SK-N-SH (cell line): ENCODE measurements around the gene FGF18. TPM values are rescaled to one million over a fixed set of nuclear protein-coding genes. Genes with fewer than 3 reads are reported as not detected.

Experiments used
- CTCF ChIA-PET: fragments of 300-600, 350-600 bp; formaldehyde crosslinking; extraction: SDS; loops from one replicate; lab custom pipeline; 2021; lab: Yijun Ruan, JAX
- POLR2A ChIA-PET: fragments of 350-600 bp; sonication (Branson Sonifier 250); formaldehyde crosslinking; extraction: SDS; loops from one replicate; lab custom pipeline; 2020; ENCODE audit warnings: antibody characterized with exemption, inconsistent platforms; lab: Yijun Ruan, JAX
- DNase-seq: peaks from one replicate; pipeline ENCODE4 v3.0.0; 2012
- H2AFZ ChIP-seq: fragments of 200-600 bp; sonication (generic); 2 replicates; pipeline ENCODE4 v1.8.1; 2016; ENCODE audit warnings: antibody characterized with exemption, mild to moderate bottlenecking, low read depth
- H3F3A ChIP-seq: fragments of 200-600 bp; sonication (generic); replicated peaks from 2 replicates; pipeline ENCODE3; 2016; ENCODE audit warnings: antibody characterized with exemption, mild to moderate bottlenecking; ENCODE audit not compliant: insufficient read depth
- H3K27ac ChIP-seq, 2 experiments: fragments of 200-500 bp in 1 of 2; fragments of 200-600 bp in 1 of 2; sonication (Bioruptor generic) in 1 of 2; sonication (generic), shearing (Covaris generic) in 1 of 2; 2 replicates each; pipeline versions ENCODE4 v1.5.1 to v1.6.1; 2014 to 2016; ENCODE audit warnings: low read depth in 2 of 2, inconsistent platforms in 1 of 2, low read length in 1 of 2, mild to moderate bottlenecking in 1 of 2, mixed read lengths in 1 of 2
- H3K27me3 ChIP-seq: fragments of 200-600 bp; sonication (generic), shearing (Covaris generic); 2 replicates; pipeline ENCODE4 v1.6.1; 2016; ENCODE audit warnings: mixed run types; ENCODE audit not compliant: insufficient read depth
- H3K36me3 ChIP-seq, 2 experiments: fragments of 200-500 bp in 1 of 2; fragments of 200-600 bp in 1 of 2; sonication (Bioruptor generic) in 1 of 2; sonication (generic) in 1 of 2; replicated peaks in 1 of 2; 2 replicates each; pipeline versions ENCODE3 to v1.5.1; 2014 to 2016; ENCODE audit warnings: low read length in 1 of 2, mild to moderate bottlenecking in 1 of 2; ENCODE audit not compliant: insufficient read depth in 2 of 2, control insufficient read depth in 1 of 2
- H3K4me1 ChIP-seq, 2 experiments: fragments of 200-500 bp in 1 of 2; fragments of 200-600 bp in 1 of 2; sonication (Bioruptor generic) in 1 of 2; sonication (generic), shearing (Covaris generic) in 1 of 2; 2 replicates each; pipeline versions ENCODE4 v1.5.1 to v1.6.1; 2014 to 2016; ENCODE audit warnings: low read depth in 1 of 2, low read length in 1 of 2, mixed run types in 1 of 2; ENCODE audit not compliant: insufficient read depth in 2 of 2, control insufficient read depth in 1 of 2
- H3K4me2 ChIP-seq: fragments of 200-600 bp; sonication (generic), shearing (Covaris generic); 2 replicates; pipeline ENCODE4 v1.6.1; 2017; ENCODE audit warnings: mixed run types
- H3K4me3 ChIP-seq, 2 experiments: fragments of 200-500 bp in 1 of 2; fragments of 200-600 bp in 1 of 2; sonication (Bioruptor generic) in 1 of 2; sonication (generic), shearing (Covaris generic) in 1 of 2; 2 replicates each; pipeline versions ENCODE4 v1.5.1 to v1.8.1; 2014 to 2016; ENCODE audit warnings: low read depth in 2 of 2, inconsistent platforms in 1 of 2, low read length in 1 of 2, mild to moderate bottlenecking in 1 of 2, mixed read lengths in 1 of 2, moderate library complexity in 1 of 2
- H3K79me2 ChIP-seq: fragments of 200-600 bp; sonication (generic); 2 replicates; pipeline ENCODE4 v1.8.1; 2017; ENCODE audit warnings: mild to moderate bottlenecking; ENCODE audit not compliant: insufficient read depth
- H3K9ac ChIP-seq: fragments of 200-600 bp; sonication (generic); 2 replicates; pipeline ENCODE4 v1.6.1; 2017; ENCODE audit warnings: mixed run types
- H3K9me2 ChIP-seq: fragments of 200-600 bp; sonication (generic); 2 replicates; pipeline ENCODE4 v1.6.1; 2017; ENCODE audit warnings: mixed run types
- H3K9me3 ChIP-seq: fragments of 200-600 bp; sonication (generic); 2 replicates; pipeline ENCODE4 v1.6.1; 2017; ENCODE audit warnings: mixed run types, mild to moderate bottlenecking, moderate library complexity
- H4K20me1 ChIP-seq: fragments of 200-600 bp; sonication (generic); 2 replicates; pipeline ENCODE4 v1.6.1; 2017; ENCODE audit warnings: mild to moderate bottlenecking, mixed run types; ENCODE audit not compliant: insufficient read depth
- CHD2 ChIP-seq: fragments of 150-350 bp; IDR thresholded peaks from 2 replicates; pipeline ENCODE4 v1.6.1; 2018; ENCODE audit warnings: low read length; ENCODE audit not compliant: partially characterized antibody
- EP300 ChIP-seq, 2 experiments: IDR thresholded peaks; 2 replicates each; pipeline versions ENCODE4 v1.4.0 to v1.6.1; 2012; ENCODE audit warnings: borderline replicate concordance in 1 of 2, low read depth in 1 of 2, low read length in 1 of 2
- FOXM1 ChIP-seq: IDR thresholded peaks from 2 replicates; pipeline ENCODE4 v1.4.0; 2012; ENCODE audit warnings: low read depth, mild to moderate bottlenecking
- JUND ChIP-seq: IDR thresholded peaks from 2 replicates; pipeline ENCODE4 v1.4.0; 2012
- MXI1 ChIP-seq: IDR thresholded peaks from 2 replicates; pipeline ENCODE4 v1.6.1; 2012; ENCODE audit warnings: mild to moderate bottlenecking, low read depth, low read length, improper control_type of control experiment
- NFIC ChIP-seq: IDR thresholded peaks from 2 replicates; pipeline ENCODE4 v1.4.0; 2012; ENCODE audit warnings: borderline replicate concordance
- NRF1 ChIP-seq: IDR thresholded peaks from 2 replicates; pipeline ENCODE4 v1.6.1; 2012; ENCODE audit warnings: low read depth, mild to moderate bottlenecking, low read length
- POLR2AphosphoS5 ChIP-seq: IDR thresholded peaks from 2 replicates; pipeline ENCODE4 v1.6.1; 2012; ENCODE audit warnings: low read depth, low read length
- RCOR1 ChIP-seq: fragments of 150-350 bp; IDR thresholded peaks from 2 replicates; pipeline ENCODE4 v1.6.1; 2017; ENCODE audit warnings: antibody characterized with exemption, low read length
- RXRA ChIP-seq: IDR thresholded peaks from 2 replicates; pipeline ENCODE4 v1.4.0; 2012; ENCODE audit warnings: low read depth, mild to moderate bottlenecking, borderline replicate concordance
- SIN3A ChIP-seq: IDR thresholded peaks from 2 replicates; pipeline ENCODE4 v1.6.1; 2012; ENCODE audit warnings: low read depth, mild to moderate bottlenecking, low read length, moderate library complexity, borderline replicate concordance
- WGBS: methylation state at CpG from one replicate; pipeline ENCODE4 v1.1.6; 2017; ENCODE audit warnings: low lambda C conversion rate; 5-methylcytosine and 5-hydroxymethylcytosine counted together
- polyA plus RNA-seq, 3 experiments: library from polyadenylated mRNA; depleted of rRNA; stranded (reverse); fragments of >200 nt; gene quantifications; 2 replicates each; pipeline ENCODE4 v1.2.3, GENCODE V29; 2012
- TF ChIP-seq, protein P1 (sequence below): fragments of 200-600 bp; sonication (generic); IDR thresholded peaks from 2 replicates; pipeline ENCODE4 v1.6.1; 2017; ENCODE audit warnings: antibody characterized with exemption, mild to moderate bottlenecking, moderate library complexity
- TF ChIP-seq, protein P2 (sequence below): fragments of 150-350 bp; IDR thresholded peaks from 2 replicates; pipeline ENCODE4 v1.6.1; 2017; ENCODE audit warnings: antibody characterized with exemption, low read length, low read depth, borderline replicate concordance
- TF ChIP-seq, protein P3 (sequence below): IDR thresholded peaks from 2 replicates; pipeline ENCODE4; 2012
- TF ChIP-seq, protein P4 (sequence below): IDR thresholded peaks from 2 replicates; pipeline ENCODE4 v1.4.0; 2012; ENCODE audit warnings: low read depth, borderline replicate concordance
- TF ChIP-seq, protein P5 (sequence below): fragments of 150-350 bp; IDR thresholded peaks from 2 replicates; pipeline ENCODE4 v1.6.1; 2016; ENCODE audit warnings: mild to moderate bottlenecking, low read depth, low read length

The FGF18 gene
- polyA plus RNA-seq, 1 of the 3 experiments (the other 2 are of a cell fraction), result 0.89 TPM

DNA sequence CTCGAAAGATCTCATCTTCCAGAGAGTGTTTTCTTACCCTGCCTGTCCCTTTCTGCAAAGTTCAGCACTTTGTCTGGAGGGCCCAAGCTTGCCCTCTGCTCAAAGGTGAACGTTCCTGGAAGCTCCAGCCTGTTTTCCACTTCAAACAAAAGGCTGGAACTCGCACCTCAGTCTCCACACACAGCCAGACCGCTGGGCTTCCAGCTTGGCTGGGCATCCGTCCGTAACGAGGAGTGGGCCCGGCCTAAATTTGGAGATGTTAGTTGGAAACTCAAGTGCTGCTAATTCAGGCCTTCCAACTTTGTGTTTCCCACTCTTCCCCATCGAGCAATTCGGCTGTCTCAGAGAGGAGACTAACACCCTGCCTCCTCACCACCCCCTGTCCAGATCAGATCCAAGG lies 35.1 kb downstream of the FGF18 start (continued):
- TF ChIP-seq, protein P1, sequence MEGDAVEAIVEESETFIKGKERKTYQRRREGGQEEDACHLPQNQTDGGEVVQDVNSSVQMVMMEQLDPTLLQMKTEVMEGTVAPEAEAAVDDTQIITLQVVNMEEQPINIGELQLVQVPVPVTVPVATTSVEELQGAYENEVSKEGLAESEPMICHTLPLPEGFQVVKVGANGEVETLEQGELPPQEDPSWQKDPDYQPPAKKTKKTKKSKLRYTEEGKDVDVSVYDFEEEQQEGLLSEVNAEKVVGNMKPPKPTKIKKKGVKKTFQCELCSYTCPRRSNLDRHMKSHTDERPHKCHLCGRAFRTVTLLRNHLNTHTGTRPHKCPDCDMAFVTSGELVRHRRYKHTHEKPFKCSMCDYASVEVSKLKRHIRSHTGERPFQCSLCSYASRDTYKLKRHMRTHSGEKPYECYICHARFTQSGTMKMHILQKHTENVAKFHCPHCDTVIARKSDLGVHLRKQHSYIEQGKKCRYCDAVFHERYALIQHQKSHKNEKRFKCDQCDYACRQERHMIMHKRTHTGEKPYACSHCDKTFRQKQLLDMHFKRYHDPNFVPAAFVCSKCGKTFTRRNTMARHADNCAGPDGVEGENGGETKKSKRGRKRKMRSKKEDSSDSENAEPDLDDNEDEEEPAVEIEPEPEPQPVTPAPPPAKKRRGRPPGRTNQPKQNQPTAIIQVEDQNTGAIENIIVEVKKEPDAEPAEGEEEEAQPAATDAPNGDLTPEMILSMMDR, result no peak
- TF ChIP-seq POLR2AphosphoS5 (no peak), FOXM1 (no peak), EP300 (IDR thresholded peaks at IDR 0.05; ENCODE audit: borderline replicate concordance in 1 of 2, low read depth in 1 of 2, low read length in 1 of 2) (no peak), NRF1 (no peak), CHD2 (no peak)
- TF ChIP-seq, protein P2, sequence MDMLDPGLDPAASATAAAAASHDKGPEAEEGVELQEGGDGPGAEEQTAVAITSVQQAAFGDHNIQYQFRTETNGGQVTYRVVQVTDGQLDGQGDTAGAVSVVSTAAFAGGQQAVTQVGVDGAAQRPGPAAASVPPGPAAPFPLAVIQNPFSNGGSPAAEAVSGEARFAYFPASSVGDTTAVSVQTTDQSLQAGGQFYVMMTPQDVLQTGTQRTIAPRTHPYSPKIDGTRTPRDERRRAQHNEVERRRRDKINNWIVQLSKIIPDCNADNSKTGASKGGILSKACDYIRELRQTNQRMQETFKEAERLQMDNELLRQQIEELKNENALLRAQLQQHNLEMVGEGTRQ, result no peak
- TF ChIP-seq, protein P3, sequence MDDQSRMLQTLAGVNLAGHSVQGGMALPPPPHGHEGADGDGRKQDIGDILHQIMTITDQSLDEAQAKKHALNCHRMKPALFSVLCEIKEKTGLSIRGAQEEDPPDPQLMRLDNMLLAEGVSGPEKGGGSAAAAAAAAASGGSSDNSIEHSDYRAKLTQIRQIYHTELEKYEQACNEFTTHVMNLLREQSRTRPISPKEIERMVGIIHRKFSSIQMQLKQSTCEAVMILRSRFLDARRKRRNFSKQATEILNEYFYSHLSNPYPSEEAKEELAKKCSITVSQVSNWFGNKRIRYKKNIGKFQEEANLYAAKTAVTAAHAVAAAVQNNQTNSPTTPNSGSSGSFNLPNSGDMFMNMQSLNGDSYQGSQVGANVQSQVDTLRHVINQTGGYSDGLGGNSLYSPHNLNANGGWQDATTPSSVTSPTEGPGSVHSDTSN, result no peak

DNA sequence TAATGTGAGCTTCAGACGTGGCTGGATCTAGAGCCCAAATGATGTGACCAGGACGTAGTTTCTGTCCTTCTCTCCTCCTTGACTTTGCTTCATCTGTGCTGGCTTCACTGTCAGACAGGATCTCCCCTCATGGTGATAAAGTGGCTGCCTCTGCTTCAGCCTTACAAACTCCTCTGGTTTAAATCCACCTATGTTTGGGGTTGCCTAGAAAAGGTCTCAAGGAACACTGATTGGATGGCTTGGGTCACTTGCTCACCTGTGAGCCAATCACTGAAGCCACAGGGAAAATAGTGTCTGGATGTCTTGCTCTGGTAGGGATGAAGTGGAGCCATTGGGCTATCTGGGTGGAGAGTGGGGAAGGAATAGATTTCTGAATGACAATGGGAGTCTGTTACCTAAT lies 36.1 kb downstream of the FGF18 start:
- Histone ChIP-seq H3K36me3 (no peaks in the 10 kb centered on the region), H3K4me2 (no peak overlapping the region), H3K9me3 (no peaks in the 10 kb centered on the region), H3K27me3 (no peaks in the 10 kb centered on the region), H3K79me2 (no peaks in the 10 kb centered on the region), H3K27ac (no peak overlapping the region), H3K4me1 (no peaks in the 10 kb centered on the region), H4K20me1 (no peaks in the 10 kb centered on the region), H3F3A (no peaks in the 10 kb centered on the region), H3K9me2 (no peaks in the 10 kb centered on the region), H2AFZ (no peak overlapping the region), H3K9ac (no peak overlapping the region), H3K4me3 (no peak overlapping the region)
- CTCF ChIA-PET, result no interaction called here
- POLR2A ChIA-PET, result no interaction called here
- TF ChIP-seq MXI1, result no peak
- no peak for TF ChIP-seq JUND
- TF ChIP-seq RXRA, result no peak
- TF ChIP-seq, protein P4, sequence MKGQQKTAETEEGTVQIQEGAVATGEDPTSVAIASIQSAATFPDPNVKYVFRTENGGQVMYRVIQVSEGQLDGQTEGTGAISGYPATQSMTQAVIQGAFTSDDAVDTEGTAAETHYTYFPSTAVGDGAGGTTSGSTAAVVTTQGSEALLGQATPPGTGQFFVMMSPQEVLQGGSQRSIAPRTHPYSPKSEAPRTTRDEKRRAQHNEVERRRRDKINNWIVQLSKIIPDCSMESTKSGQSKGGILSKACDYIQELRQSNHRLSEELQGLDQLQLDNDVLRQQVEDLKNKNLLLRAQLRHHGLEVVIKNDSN, result no peak
- TF ChIP-seq, protein P2, result no peak
- TF ChIP-seq SIN3A, result no peak
- TF ChIP-seq EP300 (IDR thresholded peaks at IDR 0.05; ENCODE audit: borderline replicate concordance in 1 of 2, low read depth in 1 of 2, low read length in 1 of 2), result no peak
- TF ChIP-seq, protein P5, sequence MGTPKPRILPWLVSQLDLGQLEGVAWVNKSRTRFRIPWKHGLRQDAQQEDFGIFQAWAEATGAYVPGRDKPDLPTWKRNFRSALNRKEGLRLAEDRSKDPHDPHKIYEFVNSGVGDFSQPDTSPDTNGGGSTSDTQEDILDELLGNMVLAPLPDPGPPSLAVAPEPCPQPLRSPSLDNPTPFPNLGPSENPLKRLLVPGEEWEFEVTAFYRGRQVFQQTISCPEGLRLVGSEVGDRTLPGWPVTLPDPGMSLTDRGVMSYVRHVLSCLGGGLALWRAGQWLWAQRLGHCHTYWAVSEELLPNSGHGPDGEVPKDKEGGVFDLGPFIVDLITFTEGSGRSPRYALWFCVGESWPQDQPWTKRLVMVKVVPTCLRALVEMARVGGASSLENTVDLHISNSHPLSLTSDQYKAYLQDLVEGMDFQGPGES, result no peak
- TF ChIP-seq NFIC, result no peak
- no peak for TF ChIP-seq RCOR1
- no peak for DNase-seq
- WGBS, result 48% methylated on average over 2 of the region's 2 CpGs
